GM19239 (cell line): Measurements from ENCODE around the gene PHLDB1.
"Not testable (repeated sequence)": the region's sequence is repeated elsewhere in the genome, so short reads cannot be mapped to it uniquely, and the experiment has no call there.

Source experiments
- DNase-seq: peaks from one replicate; pipeline ENCODE4 v3.0.0; 2011; ENCODE audit warnings: low spot score; ENCODE audit not compliant: insufficient read length
- FAIRE-seq: peaks from 2 replicates; lab custom pipeline; 2011; peaks lifted over from hg19 to GRCh38; lab: Jason Lieb, UNC

PHLDB1 gene

DNA sequence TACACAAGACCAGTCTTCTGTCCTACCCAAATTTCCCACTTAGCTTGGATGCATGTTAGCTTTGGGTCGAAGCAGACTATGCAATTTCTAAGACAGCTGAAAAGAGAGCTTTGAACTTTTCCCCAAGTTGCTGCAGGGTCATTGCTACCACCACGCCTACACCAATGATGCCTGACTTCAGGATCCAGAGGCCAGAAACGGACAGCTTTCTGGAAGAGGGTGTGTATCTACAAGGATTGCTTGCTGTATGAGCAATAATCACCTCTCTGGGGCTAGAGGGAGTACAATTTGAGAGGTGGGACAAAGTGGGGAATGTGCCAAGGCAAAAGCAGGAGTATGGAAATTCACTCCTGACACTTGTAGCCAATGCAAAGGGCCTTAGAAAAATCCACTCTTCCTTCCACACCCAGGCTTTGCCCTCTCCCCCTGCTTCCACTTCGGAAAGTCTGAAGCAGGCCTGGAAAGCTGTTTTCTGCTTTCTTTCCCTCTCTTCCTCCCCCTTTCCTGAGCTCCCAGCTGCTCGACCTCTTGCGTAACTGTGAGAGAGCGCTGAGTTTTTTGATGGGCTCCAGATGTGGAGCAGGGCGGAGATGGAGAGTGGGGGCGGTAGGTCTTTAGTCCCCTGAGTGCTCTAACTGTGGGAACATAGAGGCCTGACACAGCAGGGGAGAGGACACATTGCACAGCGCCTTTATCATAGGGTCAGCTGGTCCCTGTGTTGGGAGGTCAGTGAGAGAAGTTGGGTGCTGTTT lies 2.1 kb upstream of the PHLDB1 start:
- DNase-seq (no peak), FAIRE-seq (no peak)

DNA sequence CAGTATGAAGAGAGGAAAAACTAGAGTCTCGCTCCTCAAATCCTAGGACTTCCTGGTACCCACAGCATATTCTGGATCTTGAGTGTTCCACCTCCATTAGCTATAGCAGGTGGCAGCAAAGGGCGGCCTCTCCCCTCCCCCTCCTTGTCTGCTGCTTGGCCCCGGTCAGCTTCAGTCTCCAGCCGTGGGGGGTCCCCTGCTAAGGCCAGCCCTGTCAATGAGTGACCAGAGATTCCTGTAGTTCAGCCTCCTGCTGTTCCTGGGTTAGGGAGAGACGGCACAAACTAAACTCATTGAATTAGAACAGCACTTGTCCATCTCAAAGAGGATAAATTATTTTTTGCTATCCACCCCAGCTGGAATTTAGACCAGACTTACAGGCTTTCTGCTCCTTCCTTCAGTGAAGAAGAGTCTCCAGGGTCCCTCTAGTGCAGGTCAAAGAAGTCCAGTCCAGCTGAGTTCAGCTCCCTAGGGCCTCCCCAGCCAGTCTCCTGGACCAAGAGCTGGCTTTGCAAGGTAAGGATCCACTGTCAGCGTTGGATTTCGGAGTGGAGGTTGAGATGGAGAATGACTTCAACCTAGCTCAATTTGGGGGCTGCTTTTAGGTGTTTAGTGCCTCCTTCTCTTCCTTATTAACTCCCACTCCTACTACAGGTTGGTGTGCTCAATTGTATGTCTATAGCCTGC lies 1.1 kb upstream of the PHLDB1 start:
- FAIRE-seq, result no peak
- DNase-seq, result no peak

DNA sequence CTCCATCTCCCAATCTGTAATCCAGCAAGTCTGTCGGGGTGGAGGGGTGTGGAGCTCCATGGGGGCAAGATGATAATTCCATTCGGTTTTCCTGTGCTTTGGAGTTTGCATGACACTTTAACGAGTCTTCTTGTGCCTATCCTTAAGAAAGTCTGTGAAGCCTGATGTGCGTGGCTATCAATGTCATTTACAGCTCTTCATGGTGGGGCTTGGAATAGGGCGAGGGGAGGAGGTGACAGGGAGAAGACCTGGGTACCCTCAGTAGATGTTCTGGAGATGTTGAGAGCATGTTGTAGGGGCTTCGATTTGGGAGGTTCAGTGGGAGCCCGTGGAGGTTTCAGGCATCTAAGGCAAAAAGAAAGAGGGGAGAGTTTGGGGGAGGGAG lies 579 bp upstream of the PHLDB1 start:
- no peak for DNase-seq
- FAIRE-seq, result no peak

DNA sequence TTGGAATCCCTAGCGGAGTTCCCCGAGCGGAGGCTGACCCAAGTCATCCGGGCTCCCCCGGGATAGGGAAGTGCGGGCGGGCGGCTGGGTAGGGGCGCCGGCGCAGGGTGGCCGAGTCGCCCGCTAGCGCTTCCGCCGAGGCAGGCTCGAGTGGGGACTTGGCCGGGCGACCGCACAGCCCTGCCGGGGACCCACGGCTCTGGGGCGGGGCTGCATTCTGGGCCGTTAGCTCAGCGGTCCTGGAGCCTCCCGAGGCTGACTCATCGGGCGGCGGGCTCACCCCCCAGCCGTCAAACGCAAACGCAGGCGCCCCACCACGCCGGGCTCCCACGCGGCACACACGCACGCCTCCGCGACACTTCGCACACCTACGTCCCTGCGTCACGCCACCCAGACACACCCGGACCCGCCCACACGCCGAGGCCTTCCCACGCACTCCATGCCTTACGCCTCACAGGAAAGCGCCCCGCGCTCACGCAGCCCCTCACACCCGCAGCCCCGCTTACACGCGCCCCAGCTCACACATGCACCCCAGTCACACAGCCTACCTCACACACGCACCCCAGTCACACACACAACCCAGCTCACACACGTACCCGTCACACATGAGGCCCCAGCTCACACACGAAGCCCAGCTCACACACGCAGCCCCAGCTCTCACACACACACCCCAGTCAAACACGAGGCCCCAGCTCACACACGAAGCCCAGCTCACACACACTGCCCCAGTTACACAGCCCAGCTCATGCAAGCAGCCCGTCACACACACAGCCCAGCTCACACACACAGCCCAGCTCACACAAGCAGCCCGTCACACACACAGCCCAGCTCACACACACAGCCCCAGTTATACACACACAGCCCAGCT lies 1.2 kb downstream of the PHLDB1 start:
- DNase-seq, result no peak

DNA sequence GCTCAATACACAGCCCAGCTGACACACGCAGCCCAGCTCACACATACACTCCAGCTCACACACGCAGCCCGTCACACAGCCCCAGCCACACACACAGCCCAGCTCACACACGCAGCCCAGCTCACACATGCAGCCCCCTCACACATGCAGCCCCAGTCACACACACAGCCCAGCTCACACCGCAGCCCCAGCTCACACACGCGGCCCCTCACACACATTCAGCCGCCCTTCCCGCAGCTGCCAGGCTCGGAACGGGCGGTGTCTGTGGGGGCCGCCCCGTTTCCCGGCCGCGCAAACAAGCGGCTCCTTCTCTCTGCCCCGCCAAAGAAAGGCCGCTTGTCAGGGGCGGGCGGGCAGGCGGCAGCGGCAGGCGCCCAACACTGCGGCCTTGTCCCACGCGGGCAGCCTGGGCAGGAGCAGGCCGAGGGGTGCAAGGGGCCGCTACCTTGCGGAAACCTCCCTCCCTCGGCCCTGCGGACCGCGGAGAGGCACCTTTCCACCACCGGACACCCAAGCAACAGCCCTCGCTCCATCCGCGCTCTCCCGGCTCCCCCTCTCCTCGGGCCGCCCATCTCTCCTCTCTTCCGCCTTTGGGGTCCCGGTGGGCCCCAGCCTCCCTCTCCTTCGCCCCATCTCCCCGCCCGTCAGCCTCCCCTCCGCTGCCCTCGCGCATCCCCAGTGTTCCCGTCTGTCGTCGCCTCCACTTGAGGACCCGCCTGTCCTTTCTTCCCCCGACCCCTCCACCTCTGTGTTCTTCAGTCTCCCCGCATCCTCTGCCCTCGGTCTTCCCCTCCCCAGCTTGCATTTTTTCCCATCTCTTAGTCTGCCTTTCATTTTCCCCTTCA lies 2.2 kb downstream of the PHLDB1 start:
- FAIRE-seq (peak; percentile 66), DNase-seq (no peak)

More for the DNA sequence above, 1.2 kb downstream of the PHLDB1 start:
- FAIRE-seq, result no peak

DNA sequence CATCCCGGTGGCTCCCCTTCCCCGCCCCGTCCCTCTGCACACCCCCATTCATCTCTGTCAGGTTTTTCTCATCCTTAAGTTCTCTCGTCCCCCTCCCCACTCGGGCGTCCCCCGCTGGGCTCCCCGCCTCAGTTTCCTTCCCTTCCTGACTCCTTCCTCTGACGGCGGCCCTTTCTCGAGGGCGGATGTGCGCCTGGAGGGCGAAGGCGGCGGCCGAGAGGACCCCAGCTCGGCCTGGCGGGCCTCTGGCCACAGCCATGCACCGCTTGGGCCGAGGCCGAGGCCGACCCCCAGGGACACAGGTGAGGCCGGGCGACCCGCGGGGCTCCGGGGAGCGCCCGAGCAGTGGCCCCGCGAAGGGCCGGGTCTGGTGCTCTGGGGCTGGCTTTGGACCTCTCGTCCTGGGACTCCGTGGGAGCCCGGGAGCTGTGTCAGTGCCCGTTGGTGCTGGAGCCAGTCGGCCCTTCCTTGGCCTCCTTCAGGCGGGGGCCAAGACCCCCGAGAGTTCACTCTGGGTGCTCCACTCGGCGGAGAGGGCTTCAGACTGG lies 2.9 kb downstream of the PHLDB1 start:
- DNase-seq, result no peak

DNA sequence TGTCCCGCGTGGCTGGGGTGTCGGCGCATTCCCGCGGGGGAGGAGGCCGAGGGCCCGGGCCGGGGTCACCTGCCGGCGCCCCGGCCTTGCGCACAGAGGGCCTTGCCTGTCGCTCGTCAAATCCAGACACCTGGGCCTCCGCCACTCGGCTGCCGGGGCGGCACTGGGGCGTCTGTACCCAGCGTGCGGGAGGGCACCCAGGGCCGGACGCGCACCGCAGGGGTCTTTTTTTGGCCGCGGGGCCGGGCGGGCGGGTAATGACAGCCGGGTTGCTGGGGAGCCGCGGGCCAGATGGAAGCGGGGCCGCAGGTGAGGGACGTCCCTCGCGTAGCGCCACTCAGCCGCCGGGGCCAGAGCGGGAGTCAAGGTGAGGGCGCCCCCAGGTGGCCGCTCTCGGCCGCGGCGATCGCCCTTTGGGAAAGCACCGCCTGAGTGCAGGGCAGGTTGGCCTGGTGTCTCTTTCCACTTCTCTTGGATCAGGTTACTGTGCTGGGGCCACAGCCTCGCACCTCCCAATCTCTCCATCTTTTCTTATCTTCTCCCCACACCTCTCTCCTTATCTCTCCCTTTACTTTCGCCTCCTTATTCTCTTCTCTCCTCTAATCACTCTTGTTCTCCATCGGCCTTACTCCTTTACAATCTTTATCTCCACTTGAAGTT lies 3.5 kb downstream of the PHLDB1 start:
- DNase-seq (peak; percentile 58), FAIRE-seq (no peak)

More for the DNA sequence above, 2.9 kb downstream of the PHLDB1 start:
- no peak for FAIRE-seq

DNA sequence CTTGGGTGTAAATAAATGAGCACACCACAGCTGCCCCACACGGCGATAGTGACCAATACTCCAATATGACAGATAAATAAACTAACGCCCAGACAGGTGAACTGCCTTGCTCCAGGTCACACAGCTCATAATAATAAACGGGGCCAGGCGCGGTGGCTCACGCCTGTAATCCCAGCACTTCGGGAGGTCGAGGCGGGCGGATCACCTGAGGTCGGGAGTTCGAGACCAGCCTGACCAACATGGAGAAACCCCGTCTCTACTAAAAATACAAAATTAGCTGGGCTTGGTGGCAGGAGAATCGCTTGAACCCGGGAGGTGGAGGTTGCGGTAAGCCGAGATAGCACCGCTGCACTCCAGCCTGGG lies 4.0 kb downstream of the PHLDB1 start:
- DNase-seq, FAIRE-seq: not testable (repeated sequence)

DNA sequence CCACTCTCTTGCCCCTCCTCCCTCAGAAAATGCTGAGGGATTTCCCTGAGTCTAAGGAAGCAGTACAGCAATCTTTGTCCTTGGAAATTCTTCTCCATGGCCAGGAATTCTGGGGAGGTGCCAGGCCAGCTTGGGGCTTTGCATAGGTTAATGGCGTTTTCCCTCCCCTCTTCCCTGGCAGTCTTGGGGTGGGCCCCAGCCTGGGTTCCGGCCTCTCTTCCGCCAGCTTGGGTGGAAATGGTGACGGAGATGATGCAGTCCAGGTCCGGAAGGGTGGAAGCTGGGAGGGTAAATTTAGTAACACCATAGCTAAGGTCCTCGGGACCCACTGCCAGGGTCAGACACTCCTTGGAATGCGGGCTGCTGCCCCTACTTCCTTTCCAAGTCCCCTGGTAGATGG lies 5.0 kb downstream of the PHLDB1 start:
- DNase-seq (no peak), FAIRE-seq (no peak)

DNA sequence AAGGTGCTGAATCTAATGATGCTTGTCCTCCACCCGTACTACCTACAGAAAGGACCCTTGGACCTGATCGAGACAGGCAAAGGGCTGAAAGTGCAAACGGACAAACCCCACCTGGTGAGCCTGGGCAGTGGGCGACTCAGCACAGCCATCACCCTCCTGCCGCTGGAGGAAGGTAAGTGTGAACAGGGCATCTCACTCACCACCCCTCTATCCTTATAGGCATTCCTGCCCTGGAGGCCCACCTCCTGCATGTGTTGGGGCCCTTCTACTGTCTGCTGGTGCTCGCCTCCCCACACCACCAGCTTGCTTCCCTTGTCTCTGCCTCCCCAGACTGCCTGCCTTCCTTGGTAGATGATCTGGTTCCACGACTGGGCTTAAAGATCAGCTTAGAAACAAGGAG lies 7.1 kb downstream of the PHLDB1 start:
- no peak for FAIRE-seq
- DNase-seq, result no peak

DNA sequence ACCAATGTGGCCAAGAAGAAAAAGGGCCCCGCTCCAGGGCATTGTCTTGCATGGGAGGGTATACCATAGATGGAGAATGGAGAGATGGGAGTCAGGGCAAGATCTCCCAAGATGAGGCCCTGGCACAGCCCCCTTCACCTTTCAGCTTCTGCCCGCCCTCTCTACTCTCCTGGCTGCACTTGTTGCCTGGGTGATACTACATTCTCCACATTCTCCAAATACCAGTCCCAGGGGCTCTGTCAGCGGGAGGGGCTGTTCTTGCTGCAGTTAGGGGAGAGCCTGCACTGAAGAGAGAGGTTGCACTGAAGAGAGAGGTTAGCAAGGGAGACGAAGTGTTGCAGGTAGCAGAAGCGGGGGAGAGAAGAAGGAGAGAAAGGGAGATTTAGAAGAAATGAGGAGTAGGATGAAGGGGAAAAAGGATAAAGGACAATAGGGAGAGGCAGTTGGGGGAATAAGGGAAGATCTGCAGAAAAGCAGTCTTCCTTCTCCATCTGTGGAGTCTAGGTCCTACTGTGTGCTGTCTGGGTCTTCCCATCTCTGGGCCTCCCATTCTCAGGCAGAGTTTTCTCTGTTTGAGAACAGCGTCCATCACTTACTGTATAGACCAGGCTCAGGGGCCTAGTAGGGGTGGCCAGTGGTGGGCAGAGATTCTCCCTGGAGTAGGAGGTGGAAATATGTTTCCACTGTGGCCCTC lies 8.0 kb downstream of the PHLDB1 start:
- FAIRE-seq (no peak), DNase-seq (no peak)

DNA sequence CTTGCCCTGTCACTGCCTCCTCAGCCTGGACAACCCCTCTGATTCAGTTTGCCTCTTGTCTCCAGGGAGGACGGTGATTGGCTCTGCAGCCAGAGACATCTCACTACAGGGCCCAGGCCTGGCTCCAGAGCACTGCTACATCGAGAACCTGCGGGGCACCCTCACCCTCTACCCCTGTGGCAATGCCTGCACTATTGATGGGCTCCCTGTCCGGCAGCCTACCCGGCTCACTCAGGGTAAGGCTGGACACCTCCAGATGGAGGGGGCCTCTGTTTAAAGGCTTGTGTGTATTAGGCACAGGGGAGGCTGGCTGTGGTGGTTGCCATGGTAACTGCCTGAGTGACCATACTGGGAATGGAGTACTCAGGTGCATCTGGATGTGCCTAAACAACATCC lies 8.6 kb downstream of the PHLDB1 start:
- FAIRE-seq (no peak), DNase-seq (no peak)

DNA sequence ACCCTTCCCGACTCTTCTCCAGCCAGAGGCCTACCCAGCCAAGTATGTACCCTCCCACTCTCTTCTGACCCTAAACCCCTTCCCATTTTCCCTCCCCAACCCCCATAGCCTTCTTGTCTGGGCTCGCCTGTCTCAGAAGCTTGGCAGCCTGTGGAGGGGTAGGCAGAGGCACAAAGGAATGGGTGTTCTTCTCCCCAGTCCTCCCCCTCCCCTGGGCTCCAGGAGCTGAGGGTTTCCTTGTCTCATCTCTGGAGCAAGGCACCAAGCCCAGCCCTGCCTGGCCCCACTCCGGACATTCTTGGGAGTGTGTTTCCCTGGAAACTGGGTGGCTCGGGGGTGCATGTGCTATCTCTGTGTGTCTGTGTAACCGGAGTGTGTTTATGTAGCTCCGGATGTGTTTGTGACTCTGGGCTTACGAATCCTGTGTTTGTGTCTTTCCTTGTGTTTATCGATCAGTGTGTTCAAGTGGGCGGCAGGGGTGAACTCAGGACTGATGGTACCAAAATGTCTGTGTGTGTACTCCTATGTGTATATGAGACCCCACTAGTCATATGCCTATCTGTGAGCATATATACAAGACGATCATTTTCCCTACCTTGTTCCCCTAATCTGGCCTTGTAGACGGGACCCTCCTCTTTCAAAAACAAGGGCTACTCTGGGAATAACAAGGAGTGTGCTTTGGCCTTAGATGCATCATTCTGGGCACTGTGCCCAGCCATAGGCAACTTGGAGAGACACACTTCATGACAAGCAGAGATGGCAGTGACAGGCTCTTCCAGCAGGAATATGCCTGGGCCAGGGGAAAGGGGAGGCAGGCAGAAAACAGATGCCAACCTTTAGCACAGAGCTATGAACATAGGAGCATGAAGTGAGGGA lies 10.9 kb downstream of the PHLDB1 start:
- DNase-seq (no peak), FAIRE-seq (no peak)

DNA sequence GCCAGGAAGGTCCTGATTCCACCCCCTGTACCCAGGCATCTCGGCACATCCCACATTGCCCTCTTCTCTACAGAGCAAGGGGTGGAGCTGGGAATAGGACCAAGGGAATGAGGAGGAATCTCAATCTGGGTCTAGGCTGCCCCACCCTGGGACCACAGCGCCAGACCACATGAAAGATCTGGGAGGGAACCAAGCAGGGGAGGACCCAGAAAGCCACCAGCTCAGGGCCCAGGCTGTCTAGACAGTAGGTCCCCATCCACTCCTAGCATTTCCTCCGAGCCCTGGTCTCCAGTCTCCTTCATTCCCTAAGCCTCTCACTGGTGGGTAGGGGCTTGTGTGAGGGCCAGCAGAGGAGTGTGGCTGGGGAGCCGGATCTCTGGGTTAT lies 11.6 kb downstream of the PHLDB1 start:
- FAIRE-seq (no peak), DNase-seq (no peak)

DNA sequence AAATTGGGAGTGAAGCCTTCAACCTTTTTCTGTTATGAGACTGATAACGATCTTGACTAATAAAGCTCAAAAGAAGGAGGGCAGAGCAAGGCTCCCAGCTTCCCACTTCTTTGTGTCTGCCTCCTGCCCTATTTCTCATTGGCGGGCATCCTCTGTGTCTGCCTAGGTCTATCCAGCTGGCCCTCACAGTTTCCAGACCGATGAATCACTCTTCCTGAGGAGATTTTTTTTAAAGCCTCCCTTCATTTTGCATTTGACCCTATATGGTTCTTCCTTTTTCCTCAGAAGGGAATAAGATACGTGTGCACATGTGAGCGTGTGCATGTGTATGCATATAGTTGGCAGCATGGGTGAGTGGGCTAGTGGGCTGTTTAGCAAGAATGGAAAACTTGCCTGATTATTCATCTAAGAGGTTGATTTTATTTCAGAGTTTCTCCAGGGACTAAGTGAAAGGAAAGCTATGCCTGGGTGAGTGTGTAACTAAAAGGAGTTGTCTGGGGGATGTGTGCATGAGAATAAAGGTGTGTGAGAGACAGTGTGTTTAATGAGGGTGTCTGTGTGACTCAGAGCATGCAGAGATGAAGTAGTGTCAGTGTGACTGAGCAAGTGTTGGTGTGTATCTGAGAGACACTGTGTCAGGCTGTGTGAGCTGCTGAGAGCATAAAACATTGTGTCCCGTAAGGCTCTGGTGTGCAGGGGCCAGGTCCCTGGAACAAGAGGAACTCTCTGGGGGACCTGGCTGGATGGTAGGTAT lies 12.2 kb downstream of the PHLDB1 start:
- DNase-seq (no peak), FAIRE-seq (no peak)

DNA sequence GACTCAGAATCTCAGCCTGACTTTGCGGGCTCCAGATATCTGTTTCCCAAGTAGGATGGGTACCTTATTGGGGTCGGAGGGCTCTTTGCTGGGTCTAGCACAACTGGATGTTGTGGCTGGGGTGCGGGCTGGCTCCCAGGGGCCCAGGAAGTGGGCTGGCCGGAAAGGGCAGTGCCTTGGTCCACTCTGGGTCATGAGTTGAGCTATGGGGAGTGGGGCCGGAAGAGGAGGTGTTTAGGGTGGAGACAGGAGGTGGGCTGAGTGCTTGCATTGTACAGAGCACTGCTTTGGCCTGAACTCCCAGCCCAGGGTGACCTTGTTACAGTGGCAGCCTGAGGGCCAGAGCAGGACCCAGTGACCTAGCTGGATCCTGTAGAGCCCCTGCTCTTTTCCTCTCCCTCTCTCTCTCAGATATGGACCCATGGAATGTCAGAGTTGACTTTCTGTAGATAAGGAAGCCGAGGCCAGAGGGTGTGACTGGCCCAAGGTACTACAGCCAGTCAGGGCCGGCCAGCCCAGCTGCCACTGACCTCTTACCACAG lies 13.2 kb downstream of the PHLDB1 start:
- FAIRE-seq, result no peak
- no peak for DNase-seq
